Measurements from ENCODE around the gene BRD2. TPM values are rescaled to one million over a fixed set of nuclear protein-coding genes. Genes with fewer than 3 reads are reported as not detected.

Gene BRD2
- total RNA-seq, 1 experiment from 2014 or later: 171 TPM

- Histone ChIP-seq H2AFZ (ENCODE audit: low read length) (no peak overlapping the region), H3F3A (ENCODE audit: low read length, unreplicated experiment) (no peaks in the 10 kb centered on the region), H3K4me3 (ENCODE audit: low read length) (no peak overlapping the region), H3K79me2 (ENCODE audit: low read length) (no peaks in the 10 kb centered on the region), H3K4me1 (ENCODE audit: insufficient read depth, low read length) (no peaks in the 10 kb centered on the region), H3K36me3 (ENCODE audit: low read depth, low read length) (no peaks in the 10 kb centered on the region), H3K27me3 (ENCODE audit: low read length) (peaks cover 67% of the 10 kb centered on the region), H3K4me2 (ENCODE audit: low read length) (no peak overlapping the region), H3K9me2 (replicated peaks; ENCODE audit: low read length) (no peaks in the 10 kb centered on the region), H3K9me3 (ENCODE audit: low read length) (no peaks in the 10 kb centered on the region), H3K9ac (ENCODE audit: low read length) (no peak overlapping the region), H4K20me1 (ENCODE audit: low read length) (no peaks in the 10 kb centered on the region), H3K27ac (ENCODE audit: low read length) (no peak overlapping the region)
- intact Hi-C loops (cut with micrococcal nuclease): no loop called here
- TF ChIP-seq EZH2phosphoT487 (IDR thresholded peaks at IDR 0.05; ENCODE audit: borderline replicate concordance, low read length): no peak
- TF ChIP-seq CTCF (conservative IDR thresholded peaks at IDR 0.05; ENCODE audit: low read depth, low read length): no peak
- no peak for TF ChIP-seq EZH2 (IDR thresholded peaks at IDR 0.05; ENCODE audit: low read length, unreplicated experiment)
- ChIA-PET CTCF (no interaction called here), POLR2A (ENCODE audit: unreplicated experiment) (no interaction called here)
- no peak for ATAC-seq
- DNase-seq: no peak
- no TSS peak for BruUV-seq (replicated peaks)
Measured at GRCh38 chr6:33019372-33019771, 51.0 kb downstream of the BRD2 start.

DNA sequence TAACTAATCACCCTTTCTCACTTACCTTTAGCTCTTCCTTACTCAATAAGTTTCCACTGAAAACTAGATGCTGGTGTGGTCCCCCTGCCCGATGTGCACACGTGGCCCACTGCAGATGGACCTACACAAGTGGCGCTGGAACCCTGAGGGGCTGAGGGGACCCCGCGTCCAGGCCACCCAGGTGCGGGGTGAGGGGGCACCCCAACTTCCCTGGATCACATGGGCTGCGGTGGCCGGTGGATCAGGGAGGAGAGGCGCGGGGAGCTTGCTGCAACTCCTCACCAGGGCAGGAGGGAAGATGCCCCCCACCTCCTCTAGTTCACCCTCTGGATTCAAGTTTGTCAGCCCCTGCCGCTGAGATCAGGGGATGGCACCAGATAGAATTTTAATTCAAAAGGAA lies 53.5 kb downstream of the BRD2 start:
- Histone ChIP-seq H3F3A (ENCODE audit: low read length, unreplicated experiment) (no peaks in the 10 kb centered on the region), H3K4me1 (ENCODE audit: insufficient read depth, low read length) (no peaks in the 10 kb centered on the region), H3K4me2 (ENCODE audit: low read length) (no peak overlapping the region), H2AFZ (ENCODE audit: low read length) (no peak overlapping the region), H3K79me2 (ENCODE audit: low read length) (no peaks in the 10 kb centered on the region), H3K9ac (ENCODE audit: low read length) (no peak overlapping the region), H3K27me3 (ENCODE audit: low read length) (peaks cover 69% of the 10 kb centered on the region), H3K4me3 (ENCODE audit: low read length) (no peak overlapping the region), H3K36me3 (ENCODE audit: low read depth, low read length) (no peaks in the 10 kb centered on the region), H4K20me1 (ENCODE audit: low read length) (no peaks in the 10 kb centered on the region), H3K9me3 (ENCODE audit: low read length) (no peaks in the 10 kb centered on the region), H3K27ac (ENCODE audit: low read length) (no peak overlapping the region), H3K9me2 (replicated peaks; ENCODE audit: low read length) (no peaks in the 10 kb centered on the region)
- ATAC-seq (no peak), DNase-seq (no peak)
- CTCF ChIA-PET: no interaction called here
- no peak for TF ChIP-seq CTCF (conservative IDR thresholded peaks at IDR 0.05; ENCODE audit: low read depth, low read length)
- TF ChIP-seq EZH2 (IDR thresholded peaks at IDR 0.05; ENCODE audit: low read length, unreplicated experiment): no peak
- TF ChIP-seq EZH2phosphoT487 (IDR thresholded peaks at IDR 0.05; ENCODE audit: borderline replicate concordance, low read length): no peak
- POLR2A ChIA-PET (ENCODE audit: unreplicated experiment): no interaction called here
- intact Hi-C loops (cut with micrococcal nuclease): no loop called here
- no TSS peak for BruUV-seq (replicated peaks)

DNA sequence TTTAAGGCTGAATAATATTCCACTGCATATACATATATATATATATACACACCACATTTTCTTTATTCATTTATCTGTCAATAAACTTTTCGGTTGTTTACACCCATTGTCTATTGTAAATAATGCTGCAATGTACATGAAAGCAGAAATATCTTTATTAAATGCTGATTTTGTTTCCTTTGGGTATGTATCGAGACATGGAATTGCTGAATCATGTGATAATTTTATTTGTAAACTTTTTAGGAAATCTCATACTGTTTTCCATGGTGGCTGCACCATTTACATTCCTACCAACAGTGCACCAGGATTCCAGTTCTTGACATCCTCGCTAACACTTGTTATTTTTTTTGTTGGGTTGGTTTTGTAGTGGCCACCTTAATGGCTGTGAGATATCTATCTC lies 55.1 kb downstream of the BRD2 start:
- Histone ChIP-seq H3K9me3 (ENCODE audit: low read length) (no peaks in the 10 kb centered on the region), H3K27me3 (ENCODE audit: low read length) (peaks cover 63% of the 10 kb centered on the region), H4K20me1 (ENCODE audit: low read length) (no peaks in the 10 kb centered on the region), H3K4me2 (ENCODE audit: low read length) (no peak overlapping the region), H3K4me3 (ENCODE audit: low read length) (no peak overlapping the region), H3F3A (ENCODE audit: low read length, unreplicated experiment) (no peaks in the 10 kb centered on the region), H3K4me1 (ENCODE audit: insufficient read depth, low read length) (no peaks in the 10 kb centered on the region), H2AFZ (ENCODE audit: low read length) (no peak overlapping the region), H3K9ac (ENCODE audit: low read length) (no peak overlapping the region), H3K79me2 (ENCODE audit: low read length) (no peaks in the 10 kb centered on the region), H3K27ac (ENCODE audit: low read length) (no peak overlapping the region), H3K9me2 (replicated peaks; ENCODE audit: low read length) (no peaks in the 10 kb centered on the region), H3K36me3 (ENCODE audit: low read depth, low read length) (no peaks in the 10 kb centered on the region)
- no TSS peak for BruUV-seq (replicated peaks)
- intact Hi-C loops (cut with micrococcal nuclease): no loop called here
- ATAC-seq (no peak), DNase-seq (no peak)
- ChIA-PET CTCF (no interaction called here), POLR2A (ENCODE audit: unreplicated experiment) (no interaction called here)
- TF ChIP-seq CTCF (conservative IDR thresholded peaks at IDR 0.05; ENCODE audit: low read depth, low read length) (no peak), EZH2phosphoT487 (IDR thresholded peaks at IDR 0.05; ENCODE audit: borderline replicate concordance, low read length) (no peak), EZH2 (IDR thresholded peaks at IDR 0.05; ENCODE audit: low read length, unreplicated experiment) (no peak)
